RWPE1 (cell line): ENCODE data around the gene ANTKMT.

Experiments
- CTCF ChIA-PET: fragments of 350-600 bp; sonication (Branson Sonifier 250); formaldehyde crosslinking; extraction: SDS; loops from one replicate; lab custom pipeline; 2021; lab: Yijun Ruan, JAX
- POLR2A ChIA-PET: fragments of 400-600 bp; formaldehyde crosslinking; extraction: SDS; loops from one replicate; lab custom pipeline; 2020; ENCODE audit warnings: antibody characterized with exemption; ENCODE audit not compliant: low non-redundant PET; lab: Yijun Ruan, JAX
- DNase-seq: peaks from one replicate; pipeline ENCODE4 v3.0.0; 2012; ENCODE audit warnings: low spot score
- H3K27ac ChIP-seq: fragments of 450-650 bp; 2 replicates; pipeline ENCODE4 v1.5.1; 2017
- TF ChIP-seq, protein P1 (sequence below): fragments of 450-650 bp; conservative IDR thresholded peaks from 2 replicates; pipeline ENCODE4 v1.5.1; 2017; ENCODE audit warnings: low read depth, mild to moderate bottlenecking

The ANTKMT gene

DNA sequence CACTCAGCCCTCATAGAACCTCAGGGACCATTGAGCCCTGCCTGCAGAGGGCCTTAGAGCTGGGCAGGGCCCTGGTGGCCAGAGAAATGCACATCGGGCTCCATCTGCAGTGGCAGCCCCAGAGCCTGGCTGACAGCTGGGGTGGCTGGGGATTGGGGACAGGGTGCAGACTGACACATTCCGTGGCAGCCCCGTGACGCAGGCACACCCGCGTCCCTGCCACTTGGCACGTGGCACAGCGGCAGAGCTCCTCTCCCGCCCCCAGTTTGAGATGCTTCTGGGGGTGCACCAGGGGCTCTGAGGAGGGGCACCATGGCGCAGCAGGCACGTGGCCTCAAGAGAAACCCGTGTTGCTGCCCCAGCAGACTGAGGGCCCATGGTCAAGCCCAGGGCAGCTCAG lies 17.5 kb upstream of the ANTKMT start:
- CTCF ChIA-PET, result interaction anchor here (0.9 kb wide), 1 partner anchor 82 kb away, joined by 3 read pairs; no protein-coding TSS in a partner anchor
- POLR2A ChIA-PET, result interaction anchor here (0.6 to 1.3 kb wide), 2 partner anchors 10 to 109 kb away, joined by 3 to 5 read pairs; no protein-coding TSS in a partner anchor
- no peak overlapping the region; the same call in 1 of the 2 replicates for H3K27ac ChIP-seq

DNA sequence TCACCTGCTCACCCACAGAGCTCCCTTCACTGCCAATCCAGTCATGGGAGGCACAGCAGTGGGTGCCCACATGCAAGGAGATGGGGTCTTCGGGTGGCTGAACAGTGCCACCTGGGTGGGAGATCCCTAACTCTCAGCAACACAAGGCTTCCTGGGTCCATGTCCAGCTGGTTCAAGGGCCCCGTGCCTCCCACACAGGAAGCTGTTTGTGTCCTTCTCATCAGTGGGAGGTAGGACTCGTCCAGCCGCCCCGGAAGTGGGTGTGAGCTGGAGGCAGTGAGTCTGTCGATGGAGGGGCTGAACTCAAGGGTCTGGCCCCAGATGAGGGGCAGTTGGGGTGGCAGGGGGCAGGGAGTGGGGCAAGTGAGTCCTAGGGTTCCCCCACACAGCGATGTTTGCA lies 16.9 kb upstream of the ANTKMT start:
- CTCF ChIA-PET, result interaction anchor here (0.5 to 0.9 kb wide), 2 partner anchors 81 to 255 kb away, joined by 3 read pairs; no protein-coding TSS in a partner anchor
- no peak for DNase-seq
- peak overlapping the region; percentile 87 for H3K27ac ChIP-seq
- TF ChIP-seq, protein P1, sequence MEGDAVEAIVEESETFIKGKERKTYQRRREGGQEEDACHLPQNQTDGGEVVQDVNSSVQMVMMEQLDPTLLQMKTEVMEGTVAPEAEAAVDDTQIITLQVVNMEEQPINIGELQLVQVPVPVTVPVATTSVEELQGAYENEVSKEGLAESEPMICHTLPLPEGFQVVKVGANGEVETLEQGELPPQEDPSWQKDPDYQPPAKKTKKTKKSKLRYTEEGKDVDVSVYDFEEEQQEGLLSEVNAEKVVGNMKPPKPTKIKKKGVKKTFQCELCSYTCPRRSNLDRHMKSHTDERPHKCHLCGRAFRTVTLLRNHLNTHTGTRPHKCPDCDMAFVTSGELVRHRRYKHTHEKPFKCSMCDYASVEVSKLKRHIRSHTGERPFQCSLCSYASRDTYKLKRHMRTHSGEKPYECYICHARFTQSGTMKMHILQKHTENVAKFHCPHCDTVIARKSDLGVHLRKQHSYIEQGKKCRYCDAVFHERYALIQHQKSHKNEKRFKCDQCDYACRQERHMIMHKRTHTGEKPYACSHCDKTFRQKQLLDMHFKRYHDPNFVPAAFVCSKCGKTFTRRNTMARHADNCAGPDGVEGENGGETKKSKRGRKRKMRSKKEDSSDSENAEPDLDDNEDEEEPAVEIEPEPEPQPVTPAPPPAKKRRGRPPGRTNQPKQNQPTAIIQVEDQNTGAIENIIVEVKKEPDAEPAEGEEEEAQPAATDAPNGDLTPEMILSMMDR, result no peak
- POLR2A ChIA-PET, result interaction anchor here (0.6 kb wide), 1 partner anchor 110 kb away, joined by 3 read pairs; no protein-coding TSS in a partner anchor

More for the DNA sequence above, 17.5 kb upstream of the ANTKMT start:
- TF ChIP-seq, protein P1, result no peak
- no peak for DNase-seq

DNA sequence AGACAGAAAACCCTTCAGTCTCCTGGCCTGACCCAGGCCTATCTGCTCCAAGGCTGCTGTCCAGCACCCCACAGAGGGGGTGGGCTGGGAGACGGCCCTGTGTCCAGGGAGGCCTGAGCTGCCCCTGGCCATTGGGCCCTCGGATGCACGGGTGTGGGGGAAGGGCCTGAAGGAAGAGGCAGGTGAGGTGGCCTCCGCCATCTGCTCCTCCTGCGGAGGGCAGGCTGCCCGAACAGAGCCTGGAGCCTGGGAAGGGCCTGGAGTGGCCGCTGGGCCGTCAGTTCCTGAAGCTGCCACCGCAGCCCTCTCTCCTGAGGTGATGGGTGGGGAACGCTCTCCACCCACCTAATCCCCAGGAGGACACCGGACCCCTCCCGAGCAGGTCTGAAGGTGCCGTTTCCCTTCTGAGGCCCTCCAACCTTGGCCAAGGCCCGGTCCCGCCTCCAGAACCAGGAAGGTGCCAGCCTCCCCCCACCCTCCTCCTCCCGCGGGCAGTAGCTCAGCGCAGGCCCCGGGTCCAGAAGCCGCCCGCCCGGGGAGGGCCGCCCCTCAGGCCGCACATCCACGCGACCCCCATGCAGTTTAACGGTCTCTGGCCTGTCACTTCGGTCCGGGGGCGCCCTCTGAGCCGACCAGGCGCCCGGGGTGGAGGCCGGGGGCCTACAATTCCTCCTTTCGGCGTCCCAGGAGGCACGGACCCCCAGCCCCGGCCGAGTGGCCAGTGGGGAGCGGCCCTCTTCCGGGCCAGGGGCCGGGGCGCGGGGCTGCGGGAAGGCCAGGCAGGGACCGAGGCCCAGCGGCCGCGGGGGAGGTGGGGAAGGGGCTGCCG lies 16.2 kb upstream of the ANTKMT start:
- TF ChIP-seq, protein P1, result no peak
- peak overlapping the region; percentile 87 for H3K27ac ChIP-seq
- CTCF ChIA-PET, result interaction anchor here (0.5 kb wide), 1 partner anchor 256 kb away, joined by 3 read pairs; no protein-coding TSS in a partner anchor
- POLR2A ChIA-PET, result no interaction called here
- DNase-seq, result no peak

DNA sequence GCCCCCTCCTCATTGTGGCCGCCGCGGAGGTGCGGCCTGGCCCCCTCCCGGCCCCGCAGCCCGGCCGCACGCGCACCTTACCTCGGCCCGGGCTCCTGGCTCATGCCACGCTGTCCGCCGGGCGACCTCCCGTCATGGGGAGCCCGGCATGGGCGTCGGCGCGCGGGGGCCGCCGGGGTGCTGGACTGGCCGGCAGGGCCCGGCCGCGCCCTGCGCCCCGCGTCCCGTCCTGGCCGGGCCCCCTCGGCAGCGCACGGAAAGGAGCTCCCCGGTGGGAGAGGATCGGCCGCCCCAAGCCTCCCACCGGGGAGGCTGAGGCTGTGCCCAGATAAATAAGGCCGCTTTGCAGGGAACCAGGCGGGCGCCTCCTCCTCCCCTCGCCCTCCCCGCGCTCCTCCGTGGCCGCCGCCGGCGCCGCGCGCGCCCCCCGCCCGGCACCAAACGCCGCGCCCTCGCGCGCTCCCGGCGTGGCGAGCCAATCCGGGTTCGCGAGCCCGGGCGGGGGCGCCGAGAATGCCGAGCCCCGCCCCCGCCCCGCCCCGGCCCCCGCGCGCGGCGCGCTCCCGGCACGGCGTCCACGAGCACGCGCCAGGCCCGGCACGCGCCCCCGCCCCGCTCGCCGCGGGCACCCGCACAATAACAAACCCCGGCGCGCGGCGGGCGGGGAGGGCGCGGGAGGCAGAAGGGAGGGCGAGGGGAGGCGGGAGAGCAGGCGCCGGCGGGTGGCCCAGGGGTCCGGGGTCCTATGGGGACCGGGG lies 15.3 kb upstream of the ANTKMT start, which contains the start of gene FBXL16:
TSS of gene FBXL16 (minus strand) at position 371 of the 758 bp plus-strand sequence. CDS start 8,396 bp downstream, outside the sequence.
- TF ChIP-seq, protein P1, result no peak
- peak; percentile 74 for DNase-seq
- peak within 1 kb of the TSS; percentile 87 for H3K27ac ChIP-seq
- CTCF ChIA-PET, result no interaction called here
- POLR2A ChIA-PET, result no interaction called here

DNA sequence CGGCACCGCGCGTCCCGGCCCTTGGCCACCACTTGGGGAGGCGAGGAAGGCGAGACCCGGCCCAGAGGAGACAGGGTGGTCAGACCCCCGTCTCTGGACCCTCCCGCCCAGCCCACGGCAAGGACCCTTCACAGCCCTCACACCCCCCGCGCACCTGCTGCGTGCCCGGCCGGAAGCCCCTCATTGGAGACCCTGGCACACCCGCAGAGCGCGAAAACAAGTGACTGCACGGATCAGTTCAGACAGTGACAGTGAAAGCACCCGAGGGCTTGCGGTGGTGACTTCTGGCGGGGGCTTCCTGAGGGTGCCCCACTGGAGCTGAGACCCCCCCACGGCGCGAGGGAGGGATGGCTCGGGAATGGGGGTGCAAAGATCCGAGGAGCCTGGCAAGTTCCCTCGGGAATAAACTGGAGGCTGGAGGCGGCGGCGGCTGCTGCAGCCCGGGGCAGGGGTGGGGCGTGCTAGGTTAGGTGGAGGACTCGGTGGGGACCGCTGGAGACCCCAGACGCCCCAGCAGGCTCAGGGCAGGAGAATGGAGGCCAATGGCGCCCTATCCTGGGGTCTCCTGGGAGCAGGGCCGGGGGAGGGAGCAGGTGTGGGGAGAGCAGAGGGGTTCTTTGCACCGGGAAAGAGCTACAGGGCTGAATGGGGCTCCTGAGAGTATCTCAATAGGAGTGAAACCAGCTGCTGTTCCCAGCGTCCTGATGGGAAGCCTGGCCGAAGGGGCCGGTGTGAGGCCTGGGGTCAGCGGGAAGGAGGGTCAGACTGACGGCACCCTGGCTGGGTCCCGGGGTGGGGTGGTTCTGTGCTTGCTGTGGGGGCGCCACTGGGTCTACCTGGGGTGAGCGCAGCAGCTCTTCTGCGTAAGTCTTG lies 14.5 kb upstream of the ANTKMT start:
- TF ChIP-seq, protein P1, result no peak
- DNase-seq, result no peak
- peak overlapping the region; percentile 87 for H3K27ac ChIP-seq
- CTCF ChIA-PET, result interaction anchor here (0.6 to 1.1 kb wide), 3 partner anchors 49 to 79 kb away, joined by 3 to 5 read pairs (median 3); partner anchors contain the start of gene WDR90
- POLR2A ChIA-PET, result interaction anchor here (0.6 to 2.0 kb wide), 2 partner anchors 9 to 11 kb away, joined by 6 to 9 read pairs; no protein-coding TSS in a partner anchor
